Right atrium auricular region (tissue), 2 donors: ENCODE results near the gene CYP2W1. TPM values are rescaled to one million over a fixed set of nuclear protein-coding genes. Genes with fewer than 3 reads are reported as not detected.
A peak's percentile ranks its signal among the peaks of the same experiment; 100 is the strongest.

Experiments
- DNase-seq: peaks from one replicate; pipeline ENCODE4 v3.0.0-alpha.2; 2019; ENCODE audit warnings: low spot score
- H3K27ac ChIP-seq, 2 donors: fragments of 200-600 bp; sonication (generic); 1 replicate in 1 of 2; 2 replicates in 1 of 2; pipeline ENCODE4 v1.5.1; 2016 to 2019
- H3K27me3 ChIP-seq, 2 donors: fragments of 200-600 bp; sonication (generic); one replicate each; pipeline versions ENCODE4 v1.5.1 to v1.6.0; 2017 to 2019
- H3K36me3 ChIP-seq: fragments of 200-600 bp; sonication (generic); one replicate; pipeline ENCODE4 v1.5.1; 2016
- H3K4me1 ChIP-seq, 2 donors: fragments of 200-600 bp; sonication (generic); one replicate each; pipeline versions ENCODE4 v1.5.1 to v1.6.0; 2017 to 2019
- H3K4me3 ChIP-seq, 2 donors: fragments of 200-600 bp; sonication (generic); 1 replicate in 1 of 2; 2 replicates in 1 of 2; pipeline ENCODE4 v1.5.1; 2017 to 2019; ENCODE audit warnings: mild to moderate bottlenecking in 1 of 2, moderate library complexity in 1 of 2
- H3K9me3 ChIP-seq, 2 donors: fragments of 200-600 bp; sonication (generic); one replicate each; pipeline ENCODE4 v1.5.1; 2019
- total RNA-seq, 2 donors: library from RNA; depleted of rRNA; stranded (reverse); fragments of >200 nt; gene quantifications; one replicate each; pipeline ENCODE4 v1.1.0, GENCODE V29; 2016
- TF ChIP-seq, protein P1 (sequence below), 2 donors: fragments of 200-600 bp; sonication (generic); IDR thresholded peaks; one replicate each; pipeline ENCODE4 v1.5.1; 2019; ENCODE audit warnings: antibody characterized with exemption in 2 of 2

CYP2W1 gene
- total RNA-seq, 2 donors from 2014 or later, result not detected

DNA sequence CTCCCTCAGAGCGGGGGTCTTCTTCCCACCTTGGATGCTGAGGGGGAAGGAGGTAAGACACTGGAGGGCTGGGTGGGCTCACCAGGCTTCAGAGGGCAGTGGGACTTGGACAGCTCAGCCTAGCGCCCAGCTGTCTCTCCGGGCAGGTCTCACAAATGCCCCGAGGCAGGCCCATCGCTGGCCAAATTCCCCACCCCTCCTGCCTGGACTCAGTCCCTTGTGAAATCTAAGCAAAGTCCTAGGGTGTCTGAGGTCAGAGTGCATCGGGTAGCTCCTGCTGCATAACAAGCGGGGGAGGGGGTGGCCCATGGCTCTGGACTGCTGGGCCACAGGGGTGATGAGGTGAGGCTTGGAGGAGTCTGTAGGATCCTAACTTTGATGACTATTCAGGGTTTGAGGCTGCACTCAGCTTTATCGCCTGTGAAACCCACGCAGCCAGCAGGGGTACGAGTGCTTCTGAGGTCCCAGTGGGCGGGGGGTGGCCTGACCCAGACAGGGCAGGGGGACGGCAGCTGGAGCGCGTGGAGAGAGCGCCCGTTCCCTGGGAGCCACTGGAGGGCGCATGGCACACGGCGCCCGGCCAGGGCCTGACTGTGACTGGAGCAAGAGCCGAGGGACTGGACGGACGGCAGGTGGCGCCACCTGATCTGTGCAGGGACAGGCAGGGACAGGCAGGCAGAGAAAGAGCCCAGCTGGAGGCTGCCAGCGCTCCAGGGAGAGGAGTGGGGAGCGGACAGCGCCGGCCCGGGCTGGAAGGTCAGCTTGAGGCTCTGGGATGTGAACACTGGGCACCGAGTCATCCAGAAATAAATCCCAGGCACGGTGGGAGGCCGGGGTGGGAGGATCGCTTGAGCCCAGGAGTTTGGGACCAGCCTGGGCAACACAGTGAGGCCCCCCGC, 10.0 kb downstream of the CYP2W1 start:
- no peak overlapping the region for H3K4me3 ChIP-seq

DNA sequence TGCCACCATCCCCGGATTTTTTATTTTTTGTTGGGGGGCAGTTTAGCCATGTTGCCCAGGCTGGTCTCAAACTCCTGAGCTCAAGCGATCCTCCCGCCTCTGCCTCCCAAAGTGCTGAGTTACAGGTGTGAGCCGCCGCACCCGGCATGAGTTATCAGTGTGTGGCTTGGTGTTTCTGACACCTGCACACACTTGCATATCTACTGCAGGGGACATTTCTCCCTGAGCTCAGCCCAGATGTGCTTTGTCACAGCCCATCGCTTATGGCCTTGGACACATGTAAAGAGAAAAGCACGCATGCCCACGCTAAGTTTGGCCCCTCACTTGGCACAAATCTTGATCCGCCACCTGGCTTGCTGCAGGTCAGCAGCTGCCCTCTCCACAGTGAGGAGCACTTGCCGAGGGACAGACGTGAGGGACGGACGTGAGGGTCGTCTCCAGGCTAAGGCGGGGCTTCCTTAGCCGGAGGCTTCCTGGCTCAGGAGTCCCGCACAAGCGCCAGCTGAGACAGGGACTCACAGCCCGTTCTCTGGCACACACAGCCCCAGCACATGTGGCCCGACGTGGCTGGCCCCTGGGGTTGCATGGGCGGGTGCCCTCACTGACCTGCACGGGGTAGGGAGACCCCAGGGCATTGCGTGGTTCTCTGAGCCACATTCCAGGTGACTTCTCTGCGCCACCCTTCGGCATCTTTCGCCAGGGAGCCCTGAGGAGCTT, 11.8 kb downstream of the CYP2W1 start:
- Histone ChIP-seq H3K4me1 (peaks cover 0 to 10% of the 10 kb centered on the region in 2 donors), H3K27me3 (no peaks in the 10 kb centered on the region), H3K9me3 (no peaks in the 10 kb centered on the region), H3K36me3 (peaks cover 3% of the 10 kb centered on the region), H3K4me3 (no peak overlapping the region), H3K27ac (no peak overlapping the region)
- no peak for DNase-seq
- TF ChIP-seq, protein P1, sequence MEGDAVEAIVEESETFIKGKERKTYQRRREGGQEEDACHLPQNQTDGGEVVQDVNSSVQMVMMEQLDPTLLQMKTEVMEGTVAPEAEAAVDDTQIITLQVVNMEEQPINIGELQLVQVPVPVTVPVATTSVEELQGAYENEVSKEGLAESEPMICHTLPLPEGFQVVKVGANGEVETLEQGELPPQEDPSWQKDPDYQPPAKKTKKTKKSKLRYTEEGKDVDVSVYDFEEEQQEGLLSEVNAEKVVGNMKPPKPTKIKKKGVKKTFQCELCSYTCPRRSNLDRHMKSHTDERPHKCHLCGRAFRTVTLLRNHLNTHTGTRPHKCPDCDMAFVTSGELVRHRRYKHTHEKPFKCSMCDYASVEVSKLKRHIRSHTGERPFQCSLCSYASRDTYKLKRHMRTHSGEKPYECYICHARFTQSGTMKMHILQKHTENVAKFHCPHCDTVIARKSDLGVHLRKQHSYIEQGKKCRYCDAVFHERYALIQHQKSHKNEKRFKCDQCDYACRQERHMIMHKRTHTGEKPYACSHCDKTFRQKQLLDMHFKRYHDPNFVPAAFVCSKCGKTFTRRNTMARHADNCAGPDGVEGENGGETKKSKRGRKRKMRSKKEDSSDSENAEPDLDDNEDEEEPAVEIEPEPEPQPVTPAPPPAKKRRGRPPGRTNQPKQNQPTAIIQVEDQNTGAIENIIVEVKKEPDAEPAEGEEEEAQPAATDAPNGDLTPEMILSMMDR (IDR thresholded peaks at IDR 0.05), result no peak

More for the DNA sequence above, 10.0 kb downstream of the CYP2W1 start:
- TF ChIP-seq, protein P1 (IDR thresholded peaks at IDR 0.05), result peak; percentile 99 to 100
- DNase-seq, result peak; percentile 93
- Histone ChIP-seq H3K27me3 (no peaks in the 10 kb centered on the region), H3K36me3 (no peaks in the 10 kb centered on the region), H3K9me3 (no peaks in the 10 kb centered on the region), H3K27ac (no peak overlapping the region), H3K4me1 (peaks cover 0 to 19% of the 10 kb centered on the region in 2 donors)

DNA sequence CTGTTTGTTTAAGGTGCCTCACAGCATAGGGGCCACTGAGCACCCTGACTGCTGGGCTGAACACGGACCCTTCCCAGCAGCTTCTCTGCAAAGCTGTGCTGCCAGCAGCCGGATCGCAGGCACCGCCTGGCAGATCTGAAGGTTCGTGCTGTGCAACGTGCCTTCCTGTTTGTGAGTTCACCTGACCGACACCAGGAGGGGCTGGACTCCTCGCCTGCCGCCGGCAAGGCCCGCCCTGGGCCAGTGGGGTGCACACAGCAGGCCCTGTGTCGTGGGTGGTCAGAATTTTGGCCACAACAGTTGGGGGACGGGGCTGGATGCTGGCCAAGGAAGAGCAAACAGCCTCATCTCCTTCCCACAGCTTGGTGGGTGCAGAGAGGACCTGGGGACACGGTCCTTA, 12.6 kb downstream of the CYP2W1 start:
- H3K4me1 ChIP-seq, result peaks cover 0 to 10% of the 10 kb centered on the region in 2 donors
- peaks cover 5% of the 10 kb centered on the region for H3K36me3 ChIP-seq
- DNase-seq, result no peak
- no peaks in the 10 kb centered on the region for H3K27me3 ChIP-seq
- no peak overlapping the region for H3K27ac ChIP-seq
- H3K9me3 ChIP-seq, result no peaks in the 10 kb centered on the region
- no peak overlapping the region for H3K4me3 ChIP-seq
- TF ChIP-seq, protein P1 (IDR thresholded peaks at IDR 0.05), result no peak

DNA sequence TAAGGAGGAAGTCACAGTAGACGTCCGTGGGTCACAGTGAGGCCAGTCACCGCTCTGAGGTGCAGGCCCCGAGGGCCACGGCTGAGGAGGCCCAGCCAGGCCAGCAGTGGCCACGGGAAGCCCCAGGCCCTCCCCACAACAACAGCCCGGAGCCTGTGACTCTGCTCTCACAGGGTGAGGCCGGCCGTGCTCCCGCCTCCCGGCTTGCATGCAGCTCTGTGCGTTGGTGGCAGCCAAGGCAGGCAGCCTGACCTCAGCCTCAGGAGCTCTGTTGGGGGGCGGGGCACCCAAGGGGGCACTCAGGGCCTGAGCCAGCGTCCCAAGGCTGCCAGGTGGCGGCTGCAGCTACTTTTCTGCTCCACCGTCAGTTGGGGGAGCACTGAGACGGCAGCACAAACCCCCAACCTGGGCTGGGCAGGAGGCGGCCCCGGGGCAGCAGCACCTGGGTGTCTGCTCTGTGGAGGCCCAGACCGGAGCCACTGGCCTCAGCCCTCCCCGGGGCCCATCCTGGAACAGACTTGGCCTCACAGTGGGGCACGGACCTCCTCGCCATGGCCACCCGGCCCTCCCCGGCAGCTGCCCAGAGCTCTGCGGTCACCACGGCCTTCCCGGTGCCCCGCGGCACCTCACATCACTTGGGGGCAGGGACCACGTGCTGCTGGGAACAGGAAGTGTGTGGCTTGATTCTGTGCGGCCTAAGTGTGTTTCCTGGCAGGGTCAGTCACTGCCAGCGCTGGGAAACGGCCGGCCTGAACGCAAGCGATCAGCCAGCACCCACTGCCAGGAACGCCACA, 13.3 kb downstream of the CYP2W1 start:
- Histone ChIP-seq H3K9me3 (no peaks in the 10 kb centered on the region), H3K27me3 (no peaks in the 10 kb centered on the region), H3K4me3 (no peak overlapping the region), H3K36me3 (peaks cover 5% of the 10 kb centered on the region), H3K4me1 (peaks cover 0 to 10% of the 10 kb centered on the region in 2 donors), H3K27ac (no peak overlapping the region)
- TF ChIP-seq, protein P1 (IDR thresholded peaks at IDR 0.05), result no peak
- no peak for DNase-seq
